ENCODE results near the gene KDM2B.

Gene KDM2B

DNA sequence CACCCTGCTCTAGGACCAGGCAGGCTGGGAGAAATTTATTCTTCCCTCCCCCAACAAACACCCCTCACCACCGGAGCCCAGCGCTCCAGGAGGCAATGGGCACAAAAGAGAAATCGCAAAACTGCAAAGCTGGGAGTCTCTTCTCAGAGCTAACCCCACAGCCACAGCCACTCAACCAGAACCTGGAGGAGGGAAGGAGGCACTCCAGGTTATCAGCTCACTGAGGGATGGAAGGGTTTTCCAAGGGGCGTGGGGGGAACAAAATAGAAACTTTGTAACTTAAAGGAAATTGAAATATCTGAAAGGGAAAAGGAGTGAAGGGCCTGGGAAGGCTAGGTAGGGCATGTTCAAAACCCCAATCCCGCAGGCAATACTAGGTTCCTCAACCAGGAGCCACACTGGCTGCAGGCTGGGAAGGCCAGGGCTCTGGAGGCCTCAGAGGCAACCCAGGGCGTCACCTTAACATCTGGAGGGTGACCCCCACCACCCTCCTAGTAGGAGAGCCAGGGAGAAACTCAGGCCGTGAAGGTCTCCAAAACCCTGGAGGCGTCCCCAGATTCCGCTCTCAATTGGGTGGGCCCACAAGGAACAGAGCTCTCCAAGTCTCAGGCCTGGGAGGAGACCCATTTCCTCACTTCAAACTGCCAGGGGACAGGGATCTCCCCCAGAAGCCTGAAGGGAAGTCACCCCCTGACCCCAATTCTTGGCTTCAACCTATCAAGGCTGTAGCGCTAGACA is 3.2 kb downstream of the KDM2B start:
- TF ChIP-seq GATA3 (IDR thresholded peaks at IDR 0.05; ENCODE audit: low read depth, low read length) = no peak
- no peak for TF ChIP-seq GATA2 (IDR thresholded peaks at IDR 0.05; ENCODE audit: low read depth, low read length)

DNA sequence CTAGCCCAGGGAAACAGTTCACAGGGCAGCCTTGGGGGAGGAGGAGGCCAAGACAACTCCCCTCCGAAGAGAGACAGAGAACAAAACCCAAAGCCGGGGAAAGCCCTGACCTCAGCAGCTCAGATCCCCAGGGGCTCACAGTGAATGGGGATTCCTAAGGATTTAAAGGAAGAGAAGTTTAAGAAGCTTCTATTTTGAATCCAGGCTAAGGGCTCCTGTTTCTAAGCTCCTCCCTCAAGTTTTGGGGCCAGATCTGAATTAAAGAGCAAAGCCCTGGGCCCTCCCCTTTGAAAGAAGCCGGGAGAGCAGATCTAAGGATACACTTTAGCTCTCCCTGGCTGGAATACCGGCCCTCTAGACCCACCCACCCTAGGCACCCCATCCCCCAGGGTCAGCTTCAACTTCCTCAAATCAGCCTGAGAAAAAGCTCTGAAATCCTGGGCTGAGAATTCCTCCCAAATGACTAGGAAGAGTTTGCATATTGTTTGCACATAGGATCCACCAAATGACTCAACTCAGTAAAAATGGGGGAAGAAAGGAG is 3.9 kb downstream of the KDM2B start:
- TF ChIP-seq GATA3 (IDR thresholded peaks at IDR 0.05; ENCODE audit: low read depth, low read length) (no peak), GATA2 (IDR thresholded peaks at IDR 0.05; ENCODE audit: low read depth, low read length) (no peak)

DNA sequence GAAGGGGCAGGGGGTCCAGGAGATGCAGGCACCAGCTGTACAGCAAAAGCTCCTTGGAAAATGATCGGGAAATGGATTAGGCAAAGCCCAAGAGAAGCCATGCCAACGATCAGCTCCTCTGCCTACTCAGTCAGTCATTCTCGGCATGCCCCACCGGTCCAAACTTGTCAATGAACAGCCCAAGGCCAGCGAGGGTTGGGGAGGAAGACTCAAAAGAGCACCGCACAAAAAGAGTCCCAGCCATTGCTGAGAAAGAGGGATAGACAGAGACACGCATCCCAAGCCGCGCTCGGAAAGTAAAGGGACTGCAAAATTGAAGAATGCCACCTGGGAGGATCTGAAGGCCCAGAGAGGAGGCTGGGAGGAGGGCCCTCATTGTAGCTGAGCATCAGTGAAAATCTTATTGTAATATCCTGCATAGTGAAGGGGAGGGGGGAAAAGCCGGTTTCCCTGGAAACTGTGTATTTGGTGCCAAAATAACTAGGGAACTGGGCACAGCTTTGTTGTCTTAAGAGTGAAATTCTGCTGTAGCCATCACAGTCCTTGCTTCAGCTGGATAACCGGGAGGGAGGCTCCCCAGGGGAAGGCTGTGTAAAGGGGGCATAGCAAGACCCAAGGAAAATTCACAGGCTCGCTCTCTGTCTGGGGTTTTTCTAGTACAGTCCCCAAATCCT is 4.7 kb downstream of the KDM2B start:
- TF ChIP-seq GATA3 (IDR thresholded peaks at IDR 0.05; ENCODE audit: low read depth, low read length) = no peak
- no peak for TF ChIP-seq GATA2 (IDR thresholded peaks at IDR 0.05; ENCODE audit: low read depth, low read length)

DNA sequence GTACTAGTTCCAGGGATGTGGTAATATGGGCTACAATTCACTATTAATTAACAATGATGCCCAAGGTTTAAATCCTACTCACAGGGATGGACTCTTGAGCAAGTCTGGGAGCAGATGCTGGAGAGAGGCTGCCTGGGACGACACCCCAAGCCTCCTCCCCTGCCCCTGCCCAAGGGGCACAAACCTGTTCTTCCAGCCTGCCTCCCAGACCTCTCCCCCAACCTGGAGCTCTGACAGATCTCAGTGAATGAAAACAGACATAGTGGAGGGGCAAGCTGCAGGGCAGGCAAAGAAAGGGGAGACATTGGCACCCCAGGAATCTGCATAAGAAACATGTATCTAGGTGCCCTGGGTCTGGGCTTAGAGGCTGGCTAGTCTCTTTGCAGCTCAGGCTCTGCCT is 5.8 kb downstream of the KDM2B start:
- no peak for TF ChIP-seq GATA2 (IDR thresholded peaks at IDR 0.05; ENCODE audit: low read depth, low read length)
- TF ChIP-seq GATA3 (IDR thresholded peaks at IDR 0.05; ENCODE audit: low read depth, low read length) = no peak

DNA sequence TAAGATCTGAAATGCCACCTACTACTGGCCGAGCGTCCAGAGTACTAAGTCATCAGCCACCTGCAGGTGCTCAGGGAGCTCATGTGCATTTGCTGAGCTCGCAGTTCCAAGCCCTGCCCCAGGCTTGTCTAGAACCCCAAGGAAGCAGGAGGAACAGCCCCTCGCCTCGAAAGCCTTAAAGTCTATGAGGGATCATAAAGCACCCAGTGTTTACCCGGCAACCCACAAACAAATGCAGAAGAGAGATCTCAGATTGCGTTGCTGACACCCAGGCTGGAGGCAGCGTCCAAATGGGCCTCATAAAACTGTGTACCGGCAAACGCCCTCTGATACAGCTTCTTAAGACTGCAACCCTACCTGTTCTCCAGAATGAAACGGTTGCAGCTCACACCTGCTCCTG is 6.8 kb downstream of the KDM2B start:
- TF ChIP-seq GATA3 (IDR thresholded peaks at IDR 0.05; ENCODE audit: low read depth, low read length) = no peak

DNA sequence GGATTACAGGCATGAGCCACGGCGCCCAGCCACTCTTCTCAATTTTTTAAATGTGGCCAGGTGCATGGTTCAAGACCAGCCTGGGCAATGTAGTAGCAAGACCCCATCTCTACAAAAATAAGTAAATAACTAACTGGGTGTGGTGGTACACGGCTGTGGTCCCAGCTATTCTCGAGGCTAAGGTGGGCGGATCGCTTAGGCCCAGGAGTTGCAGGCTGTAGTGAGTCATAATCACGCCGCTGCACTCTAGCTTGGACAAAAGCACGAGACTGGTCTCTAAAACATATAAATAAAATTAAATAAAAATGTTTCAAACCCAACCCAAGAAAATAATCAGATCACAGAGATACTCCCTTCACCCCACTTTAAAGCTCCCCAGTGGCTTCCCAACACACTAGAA is 8.9 kb downstream of the KDM2B start:
- TF ChIP-seq GATA2 (IDR thresholded peaks at IDR 0.05; ENCODE audit: low read depth, low read length) = no peak

DNA sequence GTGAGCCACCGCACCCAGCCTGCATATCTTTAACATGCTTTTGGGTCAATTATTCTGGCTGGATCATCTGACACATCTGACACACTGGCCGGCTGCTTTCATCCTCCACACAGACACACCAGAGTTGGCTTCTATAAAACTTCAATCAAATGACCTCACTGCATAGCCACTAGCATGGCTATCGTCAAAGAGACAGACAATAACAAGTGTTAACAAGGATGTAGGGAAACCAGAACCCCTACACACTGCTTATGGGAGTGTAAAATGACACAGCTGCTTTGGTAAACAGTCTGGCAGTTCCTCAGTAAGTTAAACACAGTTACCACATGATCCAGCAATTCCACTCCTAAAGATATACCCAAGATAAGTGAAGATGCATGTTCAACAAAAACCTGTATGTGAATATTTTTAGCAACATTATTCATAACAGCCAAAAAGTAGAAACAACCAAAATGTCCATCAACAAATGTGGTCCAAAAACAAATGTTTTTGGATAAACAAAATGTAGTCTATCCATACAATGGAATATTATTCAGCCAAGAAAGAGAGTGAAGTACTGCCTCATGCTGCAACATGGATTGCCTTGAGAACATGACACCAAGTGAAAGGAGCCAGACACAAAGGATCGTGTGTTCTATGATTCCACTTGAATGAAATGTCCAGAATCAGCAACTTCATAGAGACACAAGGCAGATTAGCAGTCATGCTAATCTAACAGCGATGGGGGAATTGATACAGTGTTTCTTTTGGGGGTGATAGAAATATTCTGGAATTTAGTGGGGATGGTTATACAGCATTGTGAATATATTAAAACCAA is 10.1 kb downstream of the KDM2B start:
- no peak for TF ChIP-seq GATA2 (IDR thresholded peaks at IDR 0.05; ENCODE audit: low read depth, low read length)
- TF ChIP-seq GATA3 (IDR thresholded peaks at IDR 0.05; ENCODE audit: low read depth, low read length) = no peak

DNA sequence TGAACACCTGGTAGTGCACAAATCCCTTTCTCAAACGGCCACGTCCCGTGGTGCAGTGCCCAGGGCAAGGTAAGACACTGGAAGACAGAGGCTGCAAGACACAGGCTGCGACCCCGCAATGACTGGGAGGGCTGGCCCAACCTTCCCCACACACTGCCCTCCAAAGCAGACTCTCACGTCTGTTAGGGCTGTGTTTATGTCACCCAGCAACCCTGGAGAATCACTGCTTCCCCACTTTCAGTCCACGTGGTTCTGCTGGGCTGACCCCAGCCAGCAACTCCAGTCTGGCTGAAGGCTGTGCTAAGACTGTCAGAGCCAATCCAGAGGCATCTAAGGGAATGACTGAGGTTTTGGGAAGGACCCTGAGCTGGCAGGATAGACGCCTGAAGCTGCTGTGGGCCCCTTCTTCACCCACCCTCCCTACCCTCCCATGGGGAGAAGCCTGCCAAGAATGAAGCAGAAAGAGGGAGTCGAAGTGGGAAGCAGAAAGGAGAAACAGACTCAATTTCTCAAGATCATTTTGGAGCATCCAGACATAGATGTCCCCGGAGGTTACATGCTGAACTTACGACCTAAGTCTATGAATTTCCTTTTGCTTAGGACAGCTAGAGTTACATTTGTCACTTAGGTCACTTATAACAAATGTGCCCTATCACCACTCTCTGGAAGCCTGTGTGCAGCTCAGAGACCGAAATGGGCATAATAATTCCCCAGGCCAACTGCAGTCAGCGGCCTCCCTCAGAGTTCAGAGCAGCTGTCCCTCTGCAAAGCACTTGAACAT is 11.7 kb downstream of the KDM2B start:
- no peak for TF ChIP-seq GATA2 (IDR thresholded peaks at IDR 0.05; ENCODE audit: low read depth, low read length)
- no peak for TF ChIP-seq GATA3 (IDR thresholded peaks at IDR 0.05; ENCODE audit: low read depth, low read length)

DNA sequence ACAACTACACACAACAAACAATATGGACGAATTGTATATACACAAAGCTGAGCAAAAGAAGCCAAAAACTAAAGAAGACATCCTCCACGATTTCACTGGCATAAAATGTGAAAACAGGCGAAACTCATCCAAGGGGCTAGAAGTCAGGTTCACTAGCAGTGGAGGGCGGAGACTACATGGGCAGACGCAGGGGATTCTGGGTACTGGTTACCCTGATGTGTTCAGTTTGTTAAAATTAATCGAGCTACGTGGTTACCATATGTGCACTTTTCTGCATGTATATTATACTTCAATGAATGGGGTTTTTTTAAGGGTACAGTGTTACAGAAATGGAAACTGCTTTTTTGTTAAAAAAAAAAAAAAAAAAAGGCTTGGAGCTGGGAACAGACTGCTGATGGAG is 12.3 kb downstream of the KDM2B start:
- TF ChIP-seq GATA2 (IDR thresholded peaks at IDR 0.05; ENCODE audit: low read depth, low read length) (no peak), GATA3 (IDR thresholded peaks at IDR 0.05; ENCODE audit: low read depth, low read length) (no peak)

DNA sequence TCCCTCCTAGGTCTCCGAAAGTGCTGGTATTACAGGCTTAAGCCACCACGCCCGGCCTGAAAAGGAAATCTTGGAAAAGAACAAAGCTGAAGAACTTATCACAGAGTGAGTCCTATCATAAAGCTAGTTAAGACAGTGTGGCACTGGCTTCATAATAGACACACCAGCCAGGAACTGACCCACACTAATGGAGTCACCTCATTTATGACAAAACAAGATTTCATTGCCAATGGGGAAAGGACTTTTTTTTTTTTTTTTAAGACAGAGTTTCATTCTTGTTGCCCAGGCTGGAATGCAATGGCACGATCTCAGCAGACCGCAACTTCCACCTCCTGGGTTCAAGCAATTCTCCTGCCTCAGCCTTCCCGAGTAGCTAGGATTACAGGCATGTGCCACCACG is 15.7 kb downstream of the KDM2B start:
- TF ChIP-seq GATA3 (IDR thresholded peaks at IDR 0.05; ENCODE audit: low read depth, low read length) = no peak
- TF ChIP-seq GATA2 (IDR thresholded peaks at IDR 0.05; ENCODE audit: low read depth, low read length) = no peak

DNA sequence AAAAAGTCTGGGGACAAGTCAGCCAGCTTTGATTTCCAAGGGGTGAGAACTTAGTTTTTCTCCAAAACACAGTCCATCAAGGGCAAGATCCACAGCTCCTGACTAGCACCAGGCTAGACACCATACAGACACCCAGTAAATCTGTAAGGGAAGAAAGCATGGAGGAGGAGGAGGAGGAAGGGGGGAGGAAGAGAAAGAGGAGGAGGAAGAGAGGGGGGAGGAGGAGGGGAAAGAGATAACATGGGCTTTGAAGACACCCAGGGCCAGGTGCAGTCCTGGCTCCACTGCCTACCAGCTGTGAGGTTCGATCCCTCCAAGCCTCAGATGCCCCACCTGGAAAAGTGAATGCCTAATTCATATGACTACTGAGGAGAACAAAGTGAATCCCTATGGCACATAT is 18.3 kb downstream of the KDM2B start:
- TF ChIP-seq GATA3 (IDR thresholded peaks at IDR 0.05; ENCODE audit: low read depth, low read length) (no peak), GATA2 (IDR thresholded peaks at IDR 0.05; ENCODE audit: low read depth, low read length) (no peak)

DNA sequence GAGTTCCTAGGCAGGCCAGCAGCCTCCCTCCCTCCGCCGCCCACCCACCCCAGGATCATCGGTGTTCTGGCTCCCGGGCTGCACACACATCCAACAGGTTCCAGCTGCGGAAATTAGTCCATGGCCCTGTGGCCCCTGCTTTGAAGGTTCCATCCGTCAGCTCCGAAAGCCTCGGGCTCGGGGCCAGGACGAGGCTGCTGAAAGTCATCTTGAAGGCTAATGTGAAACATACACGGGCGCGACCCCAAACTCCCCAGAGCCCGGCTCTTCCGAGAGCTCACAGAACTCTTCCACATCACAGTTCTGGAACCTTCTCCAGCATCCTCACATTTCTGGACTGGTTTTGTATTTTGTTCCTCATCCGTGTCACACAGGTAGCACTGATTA is 19.8 kb downstream of the KDM2B start:
- TF ChIP-seq GATA2 (IDR thresholded peaks at IDR 0.05; ENCODE audit: low read depth, low read length) (no peak), GATA3 (IDR thresholded peaks at IDR 0.05; ENCODE audit: low read depth, low read length) (no peak)

DNA sequence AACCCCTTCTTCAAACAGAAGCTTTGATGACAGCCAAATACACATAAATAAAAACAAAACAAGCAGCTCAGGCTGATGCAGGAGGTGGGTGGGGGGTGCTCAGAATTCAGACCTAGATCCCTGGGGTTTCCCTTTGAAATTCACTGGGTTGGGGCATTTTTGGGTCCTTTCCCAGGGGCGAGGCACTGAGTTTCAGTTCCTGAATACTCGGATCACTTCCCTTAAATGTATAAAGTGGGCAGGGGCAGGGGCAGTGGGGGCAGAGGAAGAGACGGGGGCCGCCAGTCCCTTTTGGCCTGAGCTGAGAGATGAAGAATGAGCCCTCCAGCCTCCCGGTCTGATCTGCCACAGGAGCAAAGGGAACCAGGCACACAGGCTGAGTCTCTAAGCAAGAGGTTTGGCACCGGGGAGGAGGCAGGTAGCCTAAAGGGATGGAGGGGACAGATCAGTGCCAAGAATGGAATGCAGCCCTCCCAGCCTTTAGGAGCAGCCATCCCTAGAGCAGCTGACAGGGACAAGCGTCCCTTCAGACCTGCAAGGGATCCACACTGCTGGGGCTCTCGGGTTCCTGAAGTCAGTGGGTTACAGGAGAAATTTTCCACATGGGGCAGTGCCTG is 20.3 kb downstream of the KDM2B start:
- TF ChIP-seq GATA3 (IDR thresholded peaks at IDR 0.05; ENCODE audit: low read depth, low read length) = no peak
- no peak for TF ChIP-seq GATA2 (IDR thresholded peaks at IDR 0.05; ENCODE audit: low read depth, low read length)

All from SH-SY5Y (cell line).